ENCODE results near the gene ERVMER34-1.

The ERVMER34-1 gene, protein sequence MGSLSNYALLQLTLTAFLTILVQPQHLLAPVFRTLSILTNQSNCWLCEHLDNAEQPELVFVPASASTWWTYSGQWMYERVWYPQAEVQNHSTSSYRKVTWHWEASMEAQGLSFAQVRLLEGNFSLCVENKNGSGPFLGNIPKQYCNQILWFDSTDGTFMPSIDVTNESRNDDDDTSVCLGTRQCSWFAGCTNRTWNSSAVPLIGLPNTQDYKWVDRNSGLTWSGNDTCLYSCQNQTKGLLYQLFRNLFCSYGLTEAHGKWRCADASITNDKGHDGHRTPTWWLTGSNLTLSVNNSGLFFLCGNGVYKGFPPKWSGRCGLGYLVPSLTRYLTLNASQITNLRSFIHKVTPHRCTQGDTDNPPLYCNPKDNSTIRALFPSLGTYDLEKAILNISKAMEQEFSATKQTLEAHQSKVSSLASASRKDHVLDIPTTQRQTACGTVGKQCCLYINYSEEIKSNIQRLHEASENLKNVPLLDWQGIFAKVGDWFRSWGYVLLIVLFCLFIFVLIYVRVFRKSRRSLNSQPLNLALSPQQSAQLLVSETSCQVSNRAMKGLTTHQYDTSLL

DNA sequence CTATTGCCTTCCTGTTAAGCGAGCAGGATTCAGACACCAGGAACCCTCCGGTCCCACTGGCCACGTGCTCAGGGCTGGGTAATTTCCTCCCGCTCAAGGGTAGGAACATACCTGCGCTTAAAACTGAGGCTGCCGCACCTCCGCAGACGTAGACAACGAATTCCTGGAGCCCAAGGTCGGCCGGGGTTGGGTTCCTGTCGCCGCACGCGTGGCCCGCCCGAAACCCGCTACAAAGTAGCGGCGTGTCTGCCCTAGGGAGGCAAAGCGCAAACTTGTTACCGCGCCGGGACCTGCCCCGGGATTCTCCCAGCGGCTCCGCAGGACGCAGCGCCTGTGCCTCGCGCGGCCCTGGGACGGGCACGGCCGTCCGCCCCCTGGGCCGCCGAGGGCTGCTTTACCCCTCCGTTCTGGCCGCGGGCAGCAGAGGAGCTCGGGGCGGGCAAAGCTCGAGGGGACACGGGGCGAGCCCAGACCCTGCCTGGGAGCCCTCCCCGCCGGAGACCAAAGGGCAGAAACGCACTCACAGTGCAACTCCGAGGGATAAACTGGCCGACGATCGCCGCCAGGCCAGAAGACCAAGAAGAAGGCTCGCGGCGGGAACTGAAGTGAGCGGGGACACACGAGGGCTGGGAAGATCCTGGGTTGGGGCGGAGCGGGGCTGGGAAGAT lies at the start of gene ERVMER34-1:
TSS of gene ERVMER34-1 (minus strand) at position 607 of the 668 bp plus-strand sequence. CDS start 5,905 bp downstream, outside the sequence.
- no peak for DNase-seq (ENCODE audit: low read depth, low spot score)

DNA sequence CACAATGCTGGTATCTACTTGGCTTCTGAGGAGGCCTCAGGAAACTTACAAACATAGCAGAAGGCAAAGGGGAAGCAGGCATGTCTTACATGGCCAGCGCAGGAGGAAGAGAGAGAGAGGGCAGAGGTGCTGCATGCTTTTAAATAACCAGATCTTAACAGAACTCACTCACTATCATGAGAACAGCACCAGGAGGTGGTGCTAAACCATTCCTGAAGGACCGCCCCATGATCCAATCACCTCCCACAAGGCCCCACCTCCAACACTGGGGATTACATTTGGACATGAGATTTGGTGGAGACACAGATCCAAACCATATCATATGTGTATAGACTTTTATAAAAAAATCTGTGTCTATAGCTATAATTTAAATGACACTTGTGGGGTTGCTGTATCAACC lies 48.6 kb upstream of the ERVMER34-1 start:
- no peak for DNase-seq (ENCODE audit: low read depth, low spot score)

DNA sequence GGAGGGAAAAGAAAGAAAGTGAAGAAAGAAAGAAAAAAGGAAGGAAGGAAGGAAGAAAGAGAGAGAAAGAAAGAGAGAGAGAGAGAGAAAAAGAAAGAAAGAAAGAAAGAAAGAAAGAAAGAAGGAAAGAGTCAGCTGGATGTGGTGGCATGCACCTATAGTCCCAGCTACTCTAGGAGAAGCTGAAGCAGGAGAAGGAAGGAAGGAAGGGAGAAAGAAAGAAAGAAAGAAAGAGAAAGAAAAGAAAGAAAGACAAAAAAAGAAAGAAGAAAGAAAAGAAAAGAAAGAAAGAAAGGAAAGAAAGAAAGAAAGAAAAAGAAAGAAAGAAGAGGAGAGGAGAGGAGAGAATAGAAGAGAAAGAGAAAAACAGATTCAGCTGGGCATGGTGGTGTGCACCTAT lies 44.3 kb upstream of the ERVMER34-1 start:
- no peak for DNase-seq (ENCODE audit: low read depth, low spot score)

DNA sequence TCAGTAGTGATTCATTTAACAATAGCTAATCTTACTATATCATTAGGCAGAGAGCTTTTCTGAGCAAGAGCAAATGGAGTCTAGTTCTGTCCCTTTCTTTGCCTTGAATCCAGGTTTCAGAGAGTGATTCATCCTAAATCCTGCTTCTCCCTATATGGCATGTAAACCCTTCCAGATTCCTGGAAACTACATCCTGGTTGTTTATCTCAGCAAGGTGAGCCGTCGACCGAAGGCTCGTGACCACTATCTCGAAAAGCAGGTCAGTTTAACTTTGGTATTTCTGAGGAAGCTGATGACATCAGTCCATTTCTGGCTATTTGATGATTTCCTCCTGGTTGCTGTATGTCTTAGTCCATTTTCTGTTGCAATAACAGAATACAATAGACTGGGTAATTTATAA lies 40.7 kb upstream of the ERVMER34-1 start:
- DNase-seq (ENCODE audit: low read depth, low spot score), result no peak

DNA sequence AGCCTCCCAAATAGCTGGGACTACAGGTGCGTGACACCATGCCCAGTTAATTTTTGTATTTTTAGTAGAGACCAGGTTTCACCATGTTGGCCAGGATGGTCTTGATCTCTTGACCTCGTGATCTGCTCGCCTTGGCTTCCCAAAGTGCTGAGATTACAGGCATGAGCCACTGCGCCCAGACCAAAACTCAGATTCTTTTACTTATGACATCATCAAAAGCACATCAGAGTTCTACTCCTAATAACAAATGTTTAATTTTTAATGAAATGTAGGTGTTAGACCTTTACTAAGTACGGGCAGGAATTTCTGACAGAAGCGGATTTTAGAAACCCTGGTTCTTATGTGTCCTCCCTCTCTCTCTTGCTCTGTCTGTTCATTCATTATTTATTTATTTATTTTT lies 38.5 kb upstream of the ERVMER34-1 start:
- DNase-seq (ENCODE audit: low read depth, low spot score), result no peak

DNA sequence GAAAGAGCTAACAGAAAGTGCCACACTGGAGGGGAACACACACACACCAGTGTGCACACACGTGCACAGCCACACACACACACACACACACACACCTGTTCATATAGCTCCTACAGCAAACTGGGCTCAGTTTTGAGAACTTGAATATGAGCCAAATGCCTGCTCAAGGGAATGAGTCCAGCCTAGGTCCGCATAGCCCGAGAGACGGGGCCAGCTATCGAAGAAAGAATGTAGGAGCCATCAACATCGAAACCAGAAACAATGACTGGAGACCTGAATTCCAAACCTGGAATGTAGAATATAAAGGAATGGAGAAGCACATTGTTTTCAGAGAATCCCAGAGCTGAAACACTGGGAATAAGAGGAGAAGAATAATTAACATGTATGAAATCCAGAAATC lies 37.6 kb upstream of the ERVMER34-1 start:
- no peak for DNase-seq (ENCODE audit: low read depth, low spot score)

DNA sequence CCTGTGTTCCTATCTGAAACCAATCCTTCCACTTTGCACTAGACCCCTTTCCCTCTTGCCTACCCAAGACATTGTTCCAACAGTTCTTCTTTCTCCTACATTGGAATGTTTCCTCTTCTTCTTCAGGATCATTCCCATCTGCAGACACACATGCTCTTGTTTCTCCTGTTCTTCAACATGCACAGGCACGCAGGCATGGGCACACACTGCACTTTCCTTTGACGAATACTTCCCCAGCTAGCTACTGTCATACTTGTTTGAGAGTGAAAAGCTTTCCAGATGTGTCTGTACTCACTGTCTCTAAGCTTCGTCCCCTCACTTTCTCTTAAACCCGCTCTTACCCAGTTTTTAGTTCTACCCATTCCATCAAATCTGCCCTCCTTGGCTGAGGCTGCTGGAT lies 31.8 kb upstream of the ERVMER34-1 start:
- no peak for DNase-seq (ENCODE audit: low read depth, low spot score)

DNA sequence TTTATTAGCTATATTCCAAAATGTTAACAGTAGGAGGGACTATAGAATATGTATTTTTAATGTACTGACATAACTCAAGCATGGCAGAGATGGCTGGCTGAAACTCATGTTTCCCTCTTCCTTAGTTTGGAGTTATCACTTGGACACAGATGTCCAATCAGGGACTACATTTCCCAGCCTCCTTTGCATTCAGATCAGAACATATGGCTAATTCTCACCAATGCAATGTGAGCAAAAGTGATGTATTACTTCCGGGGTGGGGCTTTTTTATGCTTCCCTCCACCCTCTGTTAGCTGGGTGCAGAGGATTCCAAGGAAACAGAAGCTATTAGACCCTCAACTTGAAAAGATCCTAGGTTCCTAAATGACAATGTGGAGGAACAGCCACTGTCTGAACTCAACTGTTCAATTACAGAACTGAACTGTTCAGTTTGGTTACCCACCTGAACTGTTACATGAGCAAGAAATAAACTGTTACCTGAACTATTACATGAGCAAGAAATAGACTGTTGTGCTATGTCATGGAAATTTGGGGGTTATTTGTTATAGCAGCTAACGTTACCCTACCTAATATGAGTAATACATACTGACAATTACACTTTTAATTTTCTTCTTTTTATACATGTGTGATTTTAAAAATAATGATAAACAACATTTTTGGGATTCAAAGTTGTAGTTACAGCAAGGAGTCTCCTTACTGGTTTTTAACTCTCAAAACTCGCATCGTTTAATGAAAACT lies 29.6 kb upstream of the ERVMER34-1 start:
- no peak for DNase-seq (ENCODE audit: low read depth, low spot score)

DNA sequence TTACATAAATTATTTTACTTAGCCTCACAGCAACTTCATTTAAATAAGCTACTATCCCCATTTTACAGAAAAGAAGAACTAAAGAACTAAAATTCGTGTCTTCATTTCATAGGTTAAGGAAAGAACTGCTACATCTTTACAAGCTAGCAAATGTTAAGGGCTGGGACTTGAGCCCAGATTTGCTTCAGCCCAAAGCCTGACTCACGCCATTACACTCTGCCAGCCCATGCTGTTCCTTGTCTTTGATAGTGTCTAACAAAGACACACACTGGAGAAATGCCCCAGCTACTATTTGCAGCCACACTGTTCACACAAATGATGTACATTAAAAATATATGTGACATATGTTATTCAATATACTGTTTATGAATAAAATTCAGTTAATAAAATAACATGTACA lies 29.0 kb upstream of the ERVMER34-1 start:
- no peak for DNase-seq (ENCODE audit: low read depth, low spot score)

DNA sequence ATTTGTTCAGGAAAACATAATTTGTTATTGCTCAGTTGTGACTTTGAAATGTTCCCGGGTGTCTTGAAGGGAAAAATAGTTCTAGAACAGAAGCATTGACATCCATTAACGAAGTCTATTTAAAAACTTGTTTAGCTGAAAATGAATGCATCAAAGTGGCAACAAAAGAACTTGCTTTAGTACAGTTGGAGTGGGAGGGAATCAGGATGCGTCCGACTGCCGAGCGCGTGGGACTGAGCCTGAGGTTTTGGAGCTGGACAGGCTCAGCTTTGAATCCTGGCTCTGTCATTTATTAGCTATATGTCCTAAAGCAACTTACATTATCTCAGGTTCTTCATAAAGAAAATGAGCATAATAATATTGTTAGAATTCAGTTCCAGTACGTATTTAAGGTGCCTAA lies 9.0 kb upstream of the ERVMER34-1 start:
- DNase-seq (ENCODE audit: low read depth, low spot score), result no peak

DNA sequence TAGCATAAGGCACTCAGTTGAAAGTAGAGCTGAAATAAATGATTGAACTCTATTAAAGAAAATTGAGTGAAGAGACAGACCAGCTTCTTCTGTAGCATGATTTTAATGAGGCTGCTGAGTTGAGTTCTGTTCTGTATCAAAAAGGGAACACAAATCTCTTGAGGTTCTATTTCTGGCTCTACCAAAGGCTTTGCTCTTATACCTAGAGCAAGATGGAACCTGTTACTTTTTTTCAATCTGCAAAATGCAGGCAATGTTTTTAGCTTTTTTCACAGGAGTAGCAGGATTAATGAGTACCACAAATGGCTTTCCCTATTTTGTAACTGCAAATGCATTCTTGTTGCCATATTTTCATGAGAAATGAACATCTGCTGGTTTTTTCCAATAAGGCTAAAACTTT lies 4.2 kb upstream of the ERVMER34-1 start:
- no peak for DNase-seq (ENCODE audit: low read depth, low spot score)

DNA sequence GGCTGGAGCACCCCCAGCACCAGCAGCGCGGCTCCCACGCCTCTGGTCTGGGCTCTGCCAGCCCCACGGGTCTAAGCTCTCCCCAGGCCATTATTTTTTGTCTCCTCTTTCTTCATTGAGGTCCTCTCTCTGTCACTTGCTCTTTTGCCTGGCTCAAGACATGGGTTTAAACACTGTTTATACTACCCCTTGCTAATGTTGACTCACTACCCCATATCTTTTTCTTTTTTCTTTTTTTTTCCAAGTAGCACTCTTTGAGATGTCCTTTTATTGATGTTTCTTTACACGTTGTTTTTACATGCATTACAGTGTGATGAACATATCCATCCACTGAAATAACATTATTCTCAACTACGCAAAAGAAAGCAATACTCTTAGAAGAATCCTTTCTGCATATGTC lies 1.7 kb upstream of the ERVMER34-1 start:
- no peak for DNase-seq (ENCODE audit: low read depth, low spot score)

DNA sequence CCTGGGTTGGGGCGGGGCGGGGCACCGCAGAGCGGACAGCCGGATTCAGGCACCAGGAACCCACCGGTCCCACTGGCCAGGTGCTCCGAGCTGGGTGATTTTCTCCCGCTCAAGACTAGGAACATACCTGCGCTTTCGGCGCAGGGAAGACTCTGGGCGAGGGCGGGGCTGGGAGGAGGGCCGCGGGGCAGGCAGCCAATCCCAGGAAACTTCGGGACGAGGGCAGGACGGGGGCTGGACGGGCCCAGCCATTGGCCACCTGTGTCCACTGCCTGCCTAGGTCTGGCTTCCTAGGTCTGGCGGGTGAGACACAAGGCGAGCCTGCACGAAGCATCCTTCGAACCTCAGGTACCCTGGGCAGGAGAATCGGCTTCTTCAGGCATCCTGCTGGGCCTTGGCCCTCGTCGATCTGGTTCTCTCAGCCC lies 274 bp upstream of the ERVMER34-1 start:
- DNase-seq (ENCODE audit: low read depth, low spot score), result no peak

DNA sequence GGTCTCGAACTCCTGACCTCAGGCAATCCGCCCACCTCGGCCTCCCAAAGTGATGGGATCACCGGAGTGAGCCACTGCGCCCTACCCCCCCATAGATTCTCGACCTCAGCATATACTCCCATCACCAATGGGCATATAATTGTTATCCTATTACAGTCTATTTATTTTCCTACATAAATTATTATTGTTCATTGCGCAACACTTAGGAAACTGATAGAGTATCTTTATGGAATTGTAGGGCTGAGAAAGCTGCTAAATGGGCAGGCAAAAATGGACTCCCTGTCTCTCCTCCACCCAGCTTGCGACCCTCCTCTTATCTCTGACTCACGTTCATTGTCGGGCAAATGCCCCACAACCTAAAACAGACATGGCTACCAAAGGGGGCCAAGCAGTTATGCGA lies 1.0 kb downstream of the ERVMER34-1 start:
- DNase-seq (ENCODE audit: low read depth, low spot score), result no peak

DNA sequence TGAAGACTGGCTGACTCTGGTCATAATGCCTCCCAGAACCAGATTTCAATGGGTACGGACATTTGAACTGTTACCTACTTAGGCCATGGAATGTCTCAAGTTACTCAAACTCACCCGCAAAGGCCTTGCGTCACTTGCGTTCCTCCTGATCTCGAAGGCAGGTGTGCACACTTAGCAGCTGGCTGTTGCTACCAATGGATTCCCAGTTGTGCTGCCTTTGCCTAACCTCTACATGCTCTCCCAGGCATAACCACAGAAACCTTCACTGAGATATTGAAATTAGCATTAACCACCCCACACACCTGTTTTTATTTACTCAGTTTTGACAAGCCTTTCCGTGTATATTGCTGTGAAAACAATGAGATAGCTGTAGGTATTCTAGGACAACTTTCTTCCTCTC lies 2.8 kb downstream of the ERVMER34-1 start:
- no peak for DNase-seq (ENCODE audit: low read depth, low spot score)

DNA sequence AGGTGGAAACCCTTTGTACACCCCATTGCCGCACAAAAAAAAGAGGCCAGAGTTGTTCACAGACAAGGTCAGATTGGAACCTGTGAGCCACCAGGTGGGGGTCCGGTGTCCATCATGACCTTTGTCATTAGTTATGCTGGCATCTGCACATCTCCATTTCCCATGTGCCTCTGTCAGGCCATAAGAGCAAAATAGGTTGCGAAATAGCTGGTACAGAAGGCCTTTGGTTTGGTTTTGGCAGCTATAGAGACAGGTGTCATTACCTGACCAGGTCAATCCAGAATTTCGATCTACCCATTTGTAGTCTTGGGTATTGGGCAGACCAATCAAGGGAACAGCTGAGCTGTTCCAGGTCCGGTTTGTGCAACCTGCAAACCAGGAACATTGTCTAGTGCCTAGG lies 6.6 kb downstream of the ERVMER34-1 start:
- no peak for DNase-seq (ENCODE audit: low read depth, low spot score)

DNA sequence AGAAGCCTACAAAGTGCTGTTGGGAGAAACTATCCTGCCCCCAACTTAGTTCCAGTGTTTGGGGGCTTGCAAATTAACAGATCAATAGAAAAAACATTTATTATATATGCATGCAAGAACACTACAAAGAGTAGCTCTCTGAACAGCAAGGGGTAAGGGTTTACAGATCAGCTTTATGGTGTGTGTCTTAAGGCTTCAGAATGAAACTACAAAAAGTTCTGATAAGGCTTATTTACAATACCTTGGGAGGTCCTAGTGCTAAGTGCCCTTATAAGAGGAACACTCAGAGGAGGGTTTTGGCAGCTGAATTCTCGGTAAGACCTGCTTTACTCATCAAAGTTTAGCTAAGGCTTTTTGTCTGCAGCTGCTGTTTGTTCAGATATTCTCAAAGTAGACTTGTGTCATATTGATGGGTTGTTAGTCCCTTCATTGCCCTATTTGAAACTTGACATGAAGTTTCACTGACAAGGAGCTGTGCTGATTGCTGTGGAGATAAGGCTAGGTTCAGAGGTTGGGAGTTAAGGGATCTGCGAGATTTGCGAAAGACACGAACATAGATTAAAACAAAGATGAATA lies 7.7 kb downstream of the ERVMER34-1 start:
- no peak for DNase-seq (ENCODE audit: low read depth, low spot score)

DNA sequence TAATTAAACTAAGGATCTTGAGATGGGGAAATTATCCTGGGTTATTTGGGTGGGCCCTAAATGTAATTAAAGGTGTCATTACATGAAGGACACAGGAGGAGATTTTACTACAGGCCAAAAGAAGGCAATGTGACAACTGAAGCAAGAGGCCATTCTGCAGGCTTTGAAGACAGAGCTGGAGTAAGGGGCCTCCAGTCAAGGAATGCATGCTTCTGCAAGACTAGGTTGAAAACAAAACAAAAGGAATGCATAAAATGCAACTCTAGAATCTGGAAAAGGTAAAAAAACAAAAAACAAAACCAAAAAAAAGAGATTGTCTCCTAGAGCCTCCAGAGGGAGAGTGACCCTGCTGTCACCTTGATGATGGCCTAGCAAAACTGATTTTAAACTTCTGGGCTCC lies 21.6 kb downstream of the ERVMER34-1 start:
- DNase-seq (ENCODE audit: low read depth, low spot score), result no peak

DNA sequence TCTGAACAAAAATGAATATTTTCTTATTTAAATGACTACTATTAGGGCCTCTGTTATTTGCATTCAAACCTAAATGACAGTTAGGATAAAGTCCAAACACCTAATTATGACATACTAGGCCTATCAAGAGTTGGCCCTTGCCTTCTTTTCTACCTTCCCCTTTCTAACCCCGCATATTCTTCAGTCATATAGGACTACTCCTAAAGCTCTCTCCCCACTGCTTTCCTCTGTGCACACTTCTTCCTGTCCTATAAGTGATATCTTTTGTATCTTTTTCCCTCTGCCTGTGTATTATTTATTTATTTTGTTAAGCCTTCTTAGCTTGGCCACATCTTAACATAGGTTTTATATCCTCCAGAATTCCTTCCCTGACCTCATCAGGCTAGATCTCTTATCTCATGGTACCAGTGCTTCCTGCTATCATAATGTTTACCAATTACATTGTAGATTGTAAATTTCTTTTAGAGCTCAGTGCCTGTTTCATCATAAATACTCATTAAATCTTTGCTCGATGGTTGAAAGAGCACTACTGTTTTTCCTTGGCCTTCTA lies 22.5 kb downstream of the ERVMER34-1 start:
- no peak for DNase-seq (ENCODE audit: low read depth, low spot score)

DNA sequence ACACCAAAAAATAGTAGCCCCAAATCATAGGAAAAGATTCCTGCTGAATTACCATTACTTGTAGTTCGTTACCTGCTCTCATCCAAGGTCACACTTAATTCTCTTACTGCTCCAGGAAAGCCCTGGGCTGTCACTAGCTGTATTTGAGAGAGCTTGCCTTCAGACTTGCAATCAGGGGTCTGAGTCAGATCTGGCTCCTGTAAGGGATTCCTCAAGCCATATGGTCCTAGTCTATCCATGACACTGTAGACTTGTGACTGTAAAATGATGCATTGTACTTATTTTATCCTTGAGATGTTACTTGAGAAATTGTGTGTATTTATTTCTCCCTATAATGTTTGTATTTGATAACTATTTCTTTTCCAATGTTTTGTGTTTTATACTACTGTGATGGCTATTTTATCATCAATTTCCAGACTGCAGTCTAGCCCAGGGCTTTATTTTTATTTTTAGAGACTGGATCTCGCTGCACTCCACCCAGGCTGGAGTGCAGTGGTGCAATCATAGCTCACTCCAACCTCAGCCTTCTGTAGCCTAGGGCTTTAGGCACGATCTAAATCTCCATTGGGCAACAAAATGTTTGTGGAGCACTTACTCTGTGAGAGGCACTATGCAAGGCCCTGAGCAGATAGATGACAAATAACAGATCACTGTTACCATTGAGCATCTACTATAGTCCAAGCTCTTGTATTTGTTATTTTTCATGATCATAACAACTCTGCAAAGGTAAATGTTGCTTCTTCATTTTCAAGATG lies 24.2 kb downstream of the ERVMER34-1 start:
- DNase-seq (ENCODE audit: low read depth, low spot score), result no peak
